GM19099 (cell line): ENCODE results near the gene ALDH3B1.

Source experiments
- POLR2A ChIP-seq: IDR thresholded peaks from 3 replicates; pipeline ENCODE4 v1.6.1; 2011; ENCODE audit warnings: low read depth; ENCODE audit not compliant: insufficient read length; ENCODE audit errors: extremely low read depth

The ALDH3B1 gene

DNA sequence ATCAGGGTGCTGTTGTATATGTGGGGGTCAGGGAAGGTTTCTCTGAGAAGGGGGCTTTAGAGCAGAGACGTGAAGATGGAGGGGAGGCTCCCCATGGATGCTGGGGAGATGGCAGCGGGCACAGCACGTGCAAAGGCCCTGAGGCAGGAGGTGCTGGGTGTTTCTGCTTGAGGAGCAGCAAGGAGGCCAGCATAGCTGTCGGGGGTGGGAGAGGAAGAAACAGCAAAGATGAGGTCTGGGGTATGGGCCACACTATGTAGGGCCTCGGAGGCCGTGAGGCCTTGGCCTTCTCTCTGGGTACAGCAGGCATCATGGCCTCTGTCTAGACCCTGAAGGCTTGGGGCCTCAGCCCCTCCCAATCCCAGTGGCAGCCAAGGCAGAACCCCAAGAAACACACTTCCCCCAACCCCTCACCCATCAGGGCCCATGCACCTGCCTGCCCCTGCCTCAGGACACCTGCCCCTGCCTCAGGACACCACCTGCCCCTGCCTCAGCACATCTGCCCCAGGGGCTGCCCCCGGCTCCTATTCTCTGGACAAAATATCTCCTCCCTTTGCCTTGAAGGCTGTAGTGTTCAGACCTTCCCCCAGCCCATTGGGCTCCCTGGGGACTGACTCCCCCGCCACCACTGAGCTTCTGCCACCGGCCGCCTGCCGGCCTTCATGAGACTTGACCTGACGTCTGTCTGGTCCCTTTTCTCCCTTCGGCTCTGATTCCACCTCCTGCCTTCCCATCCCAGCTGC, 6.2 kb downstream of the ALDH3B1 start:
- no peak for TF ChIP-seq POLR2A

DNA sequence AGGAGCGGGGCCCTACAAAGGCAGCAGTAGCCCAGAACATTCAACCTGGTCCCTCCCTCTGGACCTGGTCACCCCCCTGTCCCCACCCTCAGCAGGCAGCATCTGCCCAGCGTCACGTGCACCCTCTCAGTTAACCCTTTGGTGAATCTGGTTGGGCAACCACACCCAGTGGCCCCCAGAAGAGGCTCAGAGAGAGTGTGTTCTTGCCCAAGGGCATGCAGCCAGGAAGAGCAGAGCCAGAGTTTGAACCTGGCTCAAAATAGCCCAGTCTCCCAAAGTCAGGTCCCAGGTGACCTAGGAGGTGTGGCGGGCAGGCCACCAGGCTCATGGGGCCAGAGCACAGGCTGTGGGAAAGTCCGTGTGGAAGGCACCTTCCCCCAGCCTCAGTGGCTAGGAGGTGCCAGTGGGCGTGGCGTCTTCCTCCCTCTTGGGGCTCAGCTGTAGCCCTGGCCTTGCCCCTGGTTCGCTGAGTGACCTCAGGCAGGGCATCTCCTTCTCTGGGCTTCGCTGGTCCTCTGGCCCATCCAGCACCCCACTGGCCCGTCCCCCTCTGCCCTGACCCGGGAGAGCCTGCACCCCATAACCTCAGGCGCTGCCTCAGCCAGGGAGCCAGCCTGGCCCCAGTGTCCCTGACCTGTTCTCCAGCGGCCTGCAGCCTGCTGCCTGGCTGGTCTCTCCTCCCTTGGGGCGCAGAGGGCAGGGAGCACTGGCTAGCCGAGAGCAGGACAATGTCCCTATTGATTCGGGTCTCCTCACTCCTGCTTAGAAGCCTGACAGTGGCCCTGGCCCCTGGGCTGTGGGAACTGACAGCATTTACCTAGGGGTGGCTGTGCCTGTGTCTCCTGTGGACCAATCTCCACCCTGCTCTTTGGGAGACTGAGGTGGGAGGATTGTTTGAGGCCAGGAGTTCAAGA, 7.0 kb downstream of the ALDH3B1 start:
- no peak for TF ChIP-seq POLR2A

DNA sequence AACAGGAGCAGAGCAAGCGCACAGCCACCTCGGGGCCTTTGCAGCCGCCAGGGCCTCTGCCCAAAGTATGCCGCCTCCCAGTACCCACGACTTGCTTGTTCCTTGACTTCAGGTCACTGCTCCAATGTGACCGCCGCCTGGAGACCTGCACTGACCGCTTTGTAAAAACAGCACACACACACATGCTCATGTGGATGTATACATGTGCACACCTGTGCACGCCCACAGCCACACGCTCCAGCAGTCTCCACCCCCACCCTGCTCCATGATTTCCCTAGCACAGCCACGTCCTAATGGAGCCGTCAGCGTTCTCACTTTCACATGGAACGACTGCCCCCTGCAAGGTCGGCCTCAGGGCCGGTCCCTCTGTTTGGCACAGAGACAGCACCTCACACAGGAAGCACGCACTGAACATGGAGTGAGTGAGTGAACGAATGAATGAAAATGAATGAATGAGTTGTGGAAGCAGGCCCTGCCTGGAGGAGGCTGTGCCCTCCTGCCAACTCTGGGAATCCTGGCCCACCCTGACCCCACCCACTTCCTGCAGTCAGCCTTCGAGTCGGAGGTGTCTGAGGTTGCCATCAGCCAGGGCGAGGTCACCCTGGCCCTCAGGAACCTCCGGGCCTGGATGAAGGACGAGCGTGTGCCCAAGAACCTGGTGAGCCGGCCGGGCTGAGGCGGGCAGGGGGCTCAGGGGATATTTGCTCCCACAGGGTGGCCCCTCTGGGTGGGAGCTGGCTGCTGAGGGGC, 8.0 kb downstream of the ALDH3B1 start:
- TF ChIP-seq POLR2A, result no peak

DNA sequence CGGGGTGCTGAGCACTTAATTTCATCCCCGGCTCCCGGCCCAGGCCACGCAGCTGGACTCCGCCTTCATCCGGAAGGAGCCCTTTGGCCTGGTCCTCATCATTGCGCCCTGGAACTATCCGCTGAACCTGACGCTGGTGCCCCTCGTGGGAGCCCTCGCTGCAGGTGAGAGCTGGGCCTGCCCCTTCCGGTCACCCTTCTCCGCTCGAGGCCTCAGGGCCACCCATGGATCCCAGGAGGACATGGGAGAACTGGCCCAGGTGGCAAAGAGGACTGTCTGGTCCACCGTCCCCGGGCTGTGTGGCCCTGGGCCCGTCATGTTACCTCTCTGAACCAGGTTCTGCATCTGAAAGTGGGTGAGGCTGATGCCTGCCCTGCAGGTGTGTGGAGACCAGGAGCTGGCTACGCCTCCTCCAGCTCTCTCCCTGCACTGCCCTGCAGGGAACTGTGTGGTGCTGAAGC, 8.6 kb downstream of the ALDH3B1 start:
- no peak for TF ChIP-seq POLR2A

DNA sequence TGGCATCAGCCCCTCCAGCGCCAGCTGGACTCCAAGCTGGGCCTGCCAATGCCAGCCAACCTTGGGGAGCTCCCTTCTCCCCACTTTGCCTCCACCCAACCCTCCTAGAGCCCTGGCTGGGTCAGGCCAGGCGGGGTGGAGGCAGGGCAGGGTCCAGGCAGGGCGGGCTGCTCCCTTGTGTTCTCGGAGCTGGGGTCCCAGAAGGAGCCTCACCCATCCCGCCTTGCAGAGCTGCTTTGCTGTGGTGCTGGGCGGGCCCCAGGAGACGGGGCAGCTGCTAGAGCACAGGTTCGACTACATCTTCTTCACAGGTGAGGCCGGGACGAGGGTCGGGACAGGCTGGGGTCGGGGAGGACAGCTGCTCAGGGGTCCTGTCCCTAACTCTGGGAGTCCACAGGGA, 9.4 kb downstream of the ALDH3B1 start:
- no peak for TF ChIP-seq POLR2A

DNA sequence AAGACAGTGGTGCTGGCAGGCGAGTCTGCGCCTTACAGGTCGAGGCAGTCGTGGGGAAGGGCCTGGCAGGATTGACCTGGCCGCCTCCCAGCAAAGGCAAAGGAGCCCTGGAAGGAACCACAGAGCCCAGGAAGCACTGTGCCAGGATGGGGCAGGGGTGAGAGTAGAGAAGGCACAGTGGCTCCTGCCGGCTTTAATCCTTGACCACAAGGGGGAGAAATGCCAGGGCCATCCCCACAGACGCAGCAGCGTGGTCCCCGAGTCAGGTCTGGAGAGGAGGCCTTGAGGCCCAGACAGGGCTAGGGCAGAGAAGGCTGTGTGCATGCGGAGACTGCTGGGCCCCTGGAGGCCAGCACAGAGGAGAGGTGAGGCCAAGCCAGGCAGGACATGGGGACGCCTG, 10.4 kb downstream of the ALDH3B1 start:
- no peak for TF ChIP-seq POLR2A

DNA sequence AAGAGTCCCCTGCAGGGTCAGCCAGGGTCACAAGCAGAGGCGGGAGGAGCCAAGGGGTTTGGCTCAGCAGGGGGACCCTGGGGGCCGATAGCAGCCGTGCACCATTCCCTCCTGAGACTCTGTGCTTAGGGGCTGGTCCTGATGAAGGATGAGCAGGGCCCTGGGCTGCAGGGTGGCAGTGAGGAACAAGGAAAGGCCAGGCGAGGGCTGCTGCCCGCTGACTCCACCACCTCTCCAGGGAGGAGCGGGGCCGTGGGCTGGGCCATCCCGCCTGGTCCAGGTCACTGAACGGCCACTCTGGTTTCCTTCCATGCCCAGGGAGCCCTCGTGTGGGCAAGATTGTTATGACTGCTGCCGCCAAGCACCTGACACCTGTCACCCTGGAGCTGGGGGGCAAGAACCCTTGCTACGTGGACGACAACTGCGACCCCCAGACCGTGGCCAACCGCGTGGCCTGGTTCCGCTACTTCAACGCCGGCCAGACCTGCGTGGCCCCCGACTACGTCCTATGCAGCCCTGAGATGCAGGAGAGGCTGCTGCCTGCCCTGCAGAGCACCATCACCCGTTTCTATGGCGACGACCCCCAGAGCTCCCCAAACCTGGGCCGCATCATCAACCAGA, 11.2 kb downstream of the ALDH3B1 start:
- no peak for TF ChIP-seq POLR2A

DNA sequence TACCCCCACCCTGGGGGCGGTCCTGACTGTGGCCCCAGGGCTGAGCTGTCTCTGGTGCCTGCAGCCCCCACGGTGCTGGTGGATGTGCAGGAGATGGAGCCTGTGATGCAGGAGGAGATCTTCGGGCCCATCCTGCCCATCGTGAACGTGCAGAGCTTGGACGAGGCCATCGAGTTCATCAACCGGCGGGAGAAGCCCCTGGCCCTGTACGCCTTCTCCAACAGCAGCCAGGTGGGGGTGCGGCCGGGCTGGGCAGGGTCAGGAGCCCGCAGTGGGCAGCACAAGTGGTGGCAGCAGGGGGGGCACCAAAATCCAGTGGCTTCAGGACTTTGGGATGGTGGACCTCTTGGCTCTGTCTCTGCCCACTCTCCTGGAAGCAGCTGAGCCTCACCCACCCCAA, 12.4 kb downstream of the ALDH3B1 start:
- TF ChIP-seq POLR2A, result no peak

DNA sequence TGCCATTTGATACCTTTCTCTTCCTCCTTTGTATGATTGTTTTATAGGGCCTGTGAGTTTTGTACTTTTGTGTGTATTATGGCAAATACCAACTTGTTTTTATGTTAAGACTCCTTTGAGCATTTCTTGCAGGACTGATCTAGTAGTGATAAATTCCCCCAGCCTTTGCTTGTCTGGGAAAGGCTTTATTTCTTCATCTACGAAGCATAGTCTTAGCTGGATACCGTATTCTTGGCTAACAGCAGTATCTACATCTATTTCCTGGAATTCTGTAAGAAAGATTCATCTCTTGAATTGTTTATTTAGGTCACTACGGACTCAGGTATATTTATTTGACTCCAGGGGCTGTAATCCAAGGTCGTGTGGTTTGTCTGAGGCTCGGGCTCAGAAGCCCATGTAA, 14.4 kb downstream of the ALDH3B1 start:
- no peak for TF ChIP-seq POLR2A

DNA sequence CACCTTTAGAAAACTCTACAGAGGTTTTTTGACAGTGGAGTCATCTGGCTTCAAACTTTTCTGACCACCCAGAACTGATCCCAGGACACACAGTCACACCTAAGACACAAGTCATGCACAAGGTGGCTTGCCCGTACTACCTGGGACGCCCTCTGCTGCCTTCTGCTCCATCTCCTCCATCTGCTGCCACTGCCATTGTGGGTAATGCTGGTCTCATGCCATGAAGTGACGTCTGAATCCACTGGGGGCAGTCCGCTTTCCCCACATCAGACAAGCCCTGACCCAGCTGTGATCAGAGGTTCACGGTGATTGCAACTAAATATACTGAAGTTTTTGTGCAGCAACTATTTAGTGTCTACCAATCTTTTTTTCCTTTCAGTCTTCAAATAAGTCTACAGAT, 14.9 kb downstream of the ALDH3B1 start:
- no peak for TF ChIP-seq POLR2A

DNA sequence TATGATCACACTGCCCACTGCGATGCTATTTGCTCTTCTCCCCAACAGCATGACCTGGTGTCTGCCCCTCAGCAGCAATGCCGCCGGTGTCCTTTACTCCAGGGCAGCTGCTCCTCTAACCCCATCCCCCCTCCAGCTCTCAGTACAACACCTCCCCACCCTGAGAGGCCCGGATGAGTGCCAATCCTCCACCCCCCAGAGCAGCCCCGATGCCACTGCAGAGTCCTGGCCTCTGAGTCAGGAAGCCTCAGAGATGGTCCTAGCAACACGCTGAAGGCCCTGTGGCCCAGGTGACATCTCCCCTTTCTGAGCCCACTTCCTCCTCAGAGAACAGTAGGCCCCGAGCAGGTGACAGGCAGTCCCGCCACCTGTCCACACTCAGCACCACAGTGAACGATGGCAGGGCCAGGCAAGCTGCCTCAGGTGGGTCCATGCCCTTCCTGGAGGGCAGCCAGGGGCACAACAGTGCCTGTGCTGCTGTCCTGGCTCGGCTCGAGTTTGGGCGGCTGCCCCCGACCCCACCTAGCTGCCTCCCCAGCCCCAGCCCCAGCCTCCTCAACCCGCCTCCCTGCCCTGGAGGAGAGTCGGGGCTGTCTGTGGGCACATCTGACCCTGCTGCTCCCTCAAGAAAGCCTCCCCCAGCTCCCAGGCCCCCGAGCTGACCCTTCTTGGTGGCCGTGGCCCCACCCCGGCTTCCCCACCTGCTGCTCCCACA, 16.4 kb downstream of the ALDH3B1 start:
- no peak for TF ChIP-seq POLR2A

DNA sequence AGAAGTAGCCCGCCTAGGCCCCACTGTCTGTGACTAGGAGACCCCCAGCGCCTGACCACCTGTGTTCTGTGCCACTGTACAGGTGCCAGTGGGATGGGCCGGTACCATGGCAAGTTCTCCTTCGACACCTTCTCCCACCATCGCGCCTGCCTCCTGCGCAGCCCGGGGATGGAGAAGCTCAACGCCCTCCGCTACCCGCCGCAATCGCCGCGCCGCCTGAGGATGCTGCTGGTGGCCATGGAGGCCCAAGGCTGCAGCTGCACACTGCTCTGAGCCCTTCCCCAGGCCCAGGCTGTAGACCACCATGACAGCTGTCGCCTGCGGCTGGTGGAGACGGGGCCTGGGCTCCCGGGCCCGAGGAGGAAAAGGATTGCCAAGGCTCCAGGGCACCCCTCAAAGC, 17.5 kb downstream of the ALDH3B1 start:
- no peak for TF ChIP-seq POLR2A

DNA sequence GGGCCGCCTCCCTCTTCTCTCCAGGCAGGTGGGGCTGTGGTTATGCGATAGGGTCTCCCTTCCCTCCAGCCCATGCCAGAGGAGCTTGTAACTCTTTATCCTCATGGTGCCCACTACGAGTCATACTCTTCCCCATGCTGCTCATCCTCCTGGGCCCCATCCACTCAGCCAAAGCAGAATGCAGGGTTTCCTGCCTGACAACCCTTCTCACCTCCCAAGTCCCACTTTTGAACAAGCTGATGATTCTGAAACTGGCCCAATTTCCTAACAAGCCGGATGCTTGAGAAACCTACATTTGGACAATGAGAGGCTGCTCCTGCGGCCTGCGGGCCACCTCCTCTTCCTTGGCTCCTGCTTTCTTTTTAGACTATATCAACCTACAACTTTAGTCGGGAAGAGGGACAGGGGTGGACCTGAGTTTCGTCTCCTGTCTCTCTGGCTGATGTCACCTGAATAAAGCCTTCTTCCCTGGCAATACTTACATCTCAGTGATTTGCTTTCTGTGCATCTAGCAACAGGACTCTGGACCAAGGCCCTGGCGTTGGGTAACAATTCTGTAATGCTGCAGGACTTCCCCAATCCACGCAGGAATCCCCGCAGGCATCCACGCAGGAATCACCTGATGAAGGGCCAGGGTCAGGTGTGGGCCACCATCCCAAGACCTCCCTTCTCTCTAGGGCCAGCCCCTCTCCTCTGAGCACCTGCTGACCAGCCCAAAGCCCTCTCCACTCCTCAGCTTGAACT, 18.8 kb downstream of the ALDH3B1 start:
- TF ChIP-seq POLR2A, result no peak
